HL-60 (cell line): ENCODE results near the gene ZCCHC3.

ENCODE experiments used
- DNase-seq, 2 experiments: peaks; one replicate each; pipeline ENCODE4 v3.0.0-alpha.2; 2010 to 2020; ENCODE audit warnings: low read depth in 1 of 2, low spot score in 1 of 2
- H3K27ac ChIP-seq: fragments of 250-450 bp; sonication (Bioruptor Pico); replicated peaks from 2 replicates; pipeline ENCODE4 v1.5.1; 2020; ENCODE audit warnings: mild to moderate bottlenecking, moderate library complexity
- H3K27me3 ChIP-seq: fragments of 250-450 bp; sonication (Bioruptor Pico); 2 replicates; pipeline ENCODE4 v1.5.1; 2021; ENCODE audit warnings: mild to moderate bottlenecking, moderate library complexity; ENCODE audit not compliant: insufficient read depth, poor library complexity, severe bottlenecking
- H3K4me3 ChIP-seq: replicated peaks from 2 replicates; pipeline ENCODE4 v1.5.1; 2011; ENCODE audit warnings: mild to moderate bottlenecking, control low read depth, low read length; ENCODE audit not compliant: insufficient read depth
- GABPA ChIP-seq: IDR thresholded peaks from 2 replicates; pipeline ENCODE4 v1.6.1; 2012; ENCODE audit warnings: low read depth
- POLR2AphosphoS5 ChIP-seq: IDR thresholded peaks from 2 replicates; pipeline ENCODE4 v1.6.1; 2012; ENCODE audit warnings: low read depth
- SPI1 ChIP-seq: IDR thresholded peaks from 2 replicates; pipeline ENCODE4 v1.6.1; 2012; ENCODE audit warnings: low read depth, mild to moderate bottlenecking, borderline replicate concordance
- TF ChIP-seq, protein P1 (sequence below): IDR thresholded peaks from 2 replicates; pipeline ENCODE4 v1.6.1; 2012; ENCODE audit warnings: low read depth; ENCODE audit not compliant: insufficient replicate concordance
- TF ChIP-seq, protein P2 (sequence below): IDR thresholded peaks from one replicate; pipeline ENCODE4 v1.5.1; 2011; ENCODE audit warnings: low read length, control low read depth, inconsistent platforms; ENCODE audit not compliant: insufficient read depth

Gene ZCCHC3

DNA sequence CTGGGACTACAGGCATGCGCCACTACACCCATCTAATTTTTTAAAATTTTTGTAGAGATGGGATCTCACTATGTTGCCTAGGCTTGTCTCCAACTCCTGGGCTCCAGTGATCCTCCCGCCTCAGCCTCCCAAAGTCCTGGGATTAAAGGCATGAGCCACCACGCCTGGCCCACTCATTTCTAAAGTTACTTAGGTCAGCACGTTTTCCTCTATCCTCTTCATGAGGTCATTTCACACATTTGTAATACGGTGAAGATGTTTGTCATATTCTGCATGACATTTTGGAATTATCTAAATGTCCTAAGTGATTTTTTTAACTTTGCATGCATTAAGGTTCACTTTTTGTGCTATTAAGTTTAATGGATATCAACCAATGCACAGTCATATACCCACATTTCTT, 16.0 kb downstream of the ZCCHC3 start:
- no peaks in the 10 kb centered on the region for H3K27me3 ChIP-seq
- H3K4me3 ChIP-seq = no peak overlapping the region
- TF ChIP-seq, protein P1, sequence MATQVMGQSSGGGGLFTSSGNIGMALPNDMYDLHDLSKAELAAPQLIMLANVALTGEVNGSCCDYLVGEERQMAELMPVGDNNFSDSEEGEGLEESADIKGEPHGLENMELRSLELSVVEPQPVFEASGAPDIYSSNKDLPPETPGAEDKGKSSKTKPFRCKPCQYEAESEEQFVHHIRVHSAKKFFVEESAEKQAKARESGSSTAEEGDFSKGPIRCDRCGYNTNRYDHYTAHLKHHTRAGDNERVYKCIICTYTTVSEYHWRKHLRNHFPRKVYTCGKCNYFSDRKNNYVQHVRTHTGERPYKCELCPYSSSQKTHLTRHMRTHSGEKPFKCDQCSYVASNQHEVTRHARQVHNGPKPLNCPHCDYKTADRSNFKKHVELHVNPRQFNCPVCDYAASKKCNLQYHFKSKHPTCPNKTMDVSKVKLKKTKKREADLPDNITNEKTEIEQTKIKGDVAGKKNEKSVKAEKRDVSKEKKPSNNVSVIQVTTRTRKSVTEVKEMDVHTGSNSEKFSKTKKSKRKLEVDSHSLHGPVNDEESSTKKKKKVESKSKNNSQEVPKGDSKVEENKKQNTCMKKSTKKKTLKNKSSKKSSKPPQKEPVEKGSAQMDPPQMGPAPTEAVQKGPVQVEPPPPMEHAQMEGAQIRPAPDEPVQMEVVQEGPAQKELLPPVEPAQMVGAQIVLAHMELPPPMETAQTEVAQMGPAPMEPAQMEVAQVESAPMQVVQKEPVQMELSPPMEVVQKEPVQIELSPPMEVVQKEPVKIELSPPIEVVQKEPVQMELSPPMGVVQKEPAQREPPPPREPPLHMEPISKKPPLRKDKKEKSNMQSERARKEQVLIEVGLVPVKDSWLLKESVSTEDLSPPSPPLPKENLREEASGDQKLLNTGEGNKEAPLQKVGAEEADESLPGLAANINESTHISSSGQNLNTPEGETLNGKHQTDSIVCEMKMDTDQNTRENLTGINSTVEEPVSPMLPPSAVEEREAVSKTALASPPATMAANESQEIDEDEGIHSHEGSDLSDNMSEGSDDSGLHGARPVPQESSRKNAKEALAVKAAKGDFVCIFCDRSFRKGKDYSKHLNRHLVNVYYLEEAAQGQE = no peak
- TF ChIP-seq SPI1 = no peak
- TF ChIP-seq POLR2AphosphoS5 = no peak
- TF ChIP-seq, protein P2, sequence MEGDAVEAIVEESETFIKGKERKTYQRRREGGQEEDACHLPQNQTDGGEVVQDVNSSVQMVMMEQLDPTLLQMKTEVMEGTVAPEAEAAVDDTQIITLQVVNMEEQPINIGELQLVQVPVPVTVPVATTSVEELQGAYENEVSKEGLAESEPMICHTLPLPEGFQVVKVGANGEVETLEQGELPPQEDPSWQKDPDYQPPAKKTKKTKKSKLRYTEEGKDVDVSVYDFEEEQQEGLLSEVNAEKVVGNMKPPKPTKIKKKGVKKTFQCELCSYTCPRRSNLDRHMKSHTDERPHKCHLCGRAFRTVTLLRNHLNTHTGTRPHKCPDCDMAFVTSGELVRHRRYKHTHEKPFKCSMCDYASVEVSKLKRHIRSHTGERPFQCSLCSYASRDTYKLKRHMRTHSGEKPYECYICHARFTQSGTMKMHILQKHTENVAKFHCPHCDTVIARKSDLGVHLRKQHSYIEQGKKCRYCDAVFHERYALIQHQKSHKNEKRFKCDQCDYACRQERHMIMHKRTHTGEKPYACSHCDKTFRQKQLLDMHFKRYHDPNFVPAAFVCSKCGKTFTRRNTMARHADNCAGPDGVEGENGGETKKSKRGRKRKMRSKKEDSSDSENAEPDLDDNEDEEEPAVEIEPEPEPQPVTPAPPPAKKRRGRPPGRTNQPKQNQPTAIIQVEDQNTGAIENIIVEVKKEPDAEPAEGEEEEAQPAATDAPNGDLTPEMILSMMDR = no peak
- no peak for TF ChIP-seq GABPA
- DNase-seq = no peak
- no peak overlapping the region for H3K27ac ChIP-seq

DNA sequence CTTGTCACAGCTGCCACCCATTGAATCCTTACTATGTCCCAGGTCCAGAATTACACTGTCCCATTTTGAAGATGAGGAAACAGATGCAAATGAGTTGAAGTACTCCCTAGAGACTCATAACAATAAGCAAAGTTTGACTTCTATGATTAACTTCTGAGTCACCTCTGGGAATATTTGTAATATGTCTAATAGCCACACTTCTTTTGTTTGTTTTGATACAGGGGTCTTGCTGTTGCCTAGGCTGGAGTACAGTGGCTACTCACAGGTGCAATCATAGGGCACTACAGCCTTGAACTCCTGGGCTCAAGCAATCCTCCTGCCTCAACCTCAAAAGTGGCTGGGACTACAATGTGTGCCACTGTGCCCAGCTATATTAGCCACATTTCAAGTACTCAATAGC, 16.6 kb downstream of the ZCCHC3 start:
- H3K4me3 ChIP-seq = no peak overlapping the region
- no peak overlapping the region for H3K27ac ChIP-seq
- TF ChIP-seq, protein P2 = no peak
- TF ChIP-seq POLR2AphosphoS5 (no peak), SPI1 (no peak), GABPA (no peak)
- TF ChIP-seq, protein P1 = no peak
- DNase-seq = no peak
- H3K27me3 ChIP-seq = no peaks in the 10 kb centered on the region

DNA sequence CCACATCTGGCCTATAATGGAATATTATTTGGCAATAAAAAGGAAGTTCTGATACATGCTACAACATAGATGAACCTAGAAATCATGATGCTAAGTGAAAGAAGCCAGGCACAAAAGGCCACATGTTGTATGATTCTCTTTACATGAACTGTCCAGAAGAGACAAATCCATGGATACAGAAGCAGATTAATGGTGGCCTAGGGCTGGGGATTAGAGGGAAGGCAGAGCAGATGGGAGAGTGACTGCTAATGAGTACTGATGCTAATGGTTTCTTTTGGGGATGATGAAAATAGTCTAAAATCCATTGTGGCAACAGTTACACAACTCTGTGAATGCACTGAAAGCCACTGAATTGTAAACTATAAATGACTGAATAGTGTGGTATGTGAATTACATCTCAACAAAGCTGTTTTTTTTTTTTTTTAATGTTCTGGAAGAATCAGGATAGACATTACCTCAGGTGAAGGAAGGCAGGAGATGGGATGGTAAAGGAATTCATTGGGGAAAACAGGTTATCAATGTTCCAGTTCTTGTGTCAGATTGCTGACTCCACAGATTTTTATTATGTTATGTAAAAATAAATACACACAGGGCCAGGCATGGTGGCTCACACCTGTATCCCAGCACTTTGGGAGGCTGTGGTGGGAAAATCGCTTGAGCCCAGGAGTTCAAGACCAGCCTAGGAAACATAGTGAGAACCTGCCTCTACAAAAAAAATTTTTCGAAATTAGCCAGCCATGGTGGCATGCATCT, 19.1 kb downstream of the ZCCHC3 start:
- Histone ChIP-seq H3K27me3 (no peaks in the 10 kb centered on the region), H3K27ac (no peak overlapping the region), H3K4me3 (no peak overlapping the region)
- no peak for DNase-seq
- no peak for TF ChIP-seq POLR2AphosphoS5
- TF ChIP-seq, protein P2 = no peak
- no peak for TF ChIP-seq GABPA
- TF ChIP-seq SPI1 = no peak
- TF ChIP-seq, protein P1 = no peak
